HUES48 (cell line): ENCODE data around the gene HES5.

ENCODE experiments used
- H3K27ac ChIP-seq: one replicate; pipeline ENCODE4 v1.7.0; 2013; ENCODE audit warnings: low read depth, low read length, inconsistent platforms
- H3K27me3 ChIP-seq: 2 replicates; pipeline ENCODE4 v1.6.1; 2013; ENCODE audit warnings: mild to moderate bottlenecking, low read length; ENCODE audit not compliant: control insufficient read depth, insufficient read depth
- H3K36me3 ChIP-seq: 2 replicates; pipeline ENCODE4 v1.6.1; 2013; ENCODE audit warnings: low read length; ENCODE audit not compliant: control insufficient read depth, insufficient read depth
- H3K4me1 ChIP-seq: 2 replicates; pipeline ENCODE4 v1.6.1; 2013; ENCODE audit warnings: mild to moderate bottlenecking, low read length; ENCODE audit not compliant: control insufficient read depth, insufficient read depth
- H3K4me3 ChIP-seq: 2 replicates; pipeline ENCODE4 v1.5.1; 2013; ENCODE audit warnings: mild to moderate bottlenecking, low read depth, low read length
- H3K9ac ChIP-seq: 2 replicates; pipeline ENCODE4 v1.6.1; 2013; ENCODE audit warnings: mild to moderate bottlenecking, low read depth, low read length, moderate library complexity
- H3K9me3 ChIP-seq: 2 replicates; pipeline ENCODE4 v1.6.1; 2013; ENCODE audit warnings: low read length; ENCODE audit not compliant: control insufficient read depth, insufficient read depth

Gene HES5

GRCh38 chr1:2482588-2482987, 47.5 kb downstream of the HES5 start:
- no peaks in the 10 kb centered on the region for H3K4me1 ChIP-seq
- H3K36me3 ChIP-seq: no peaks in the 10 kb centered on the region
- no peak overlapping the region for H3K27ac ChIP-seq
- H3K4me3 ChIP-seq: no peak overlapping the region
- H3K27me3 ChIP-seq: no peaks in the 10 kb centered on the region
- no peak overlapping the region for H3K9ac ChIP-seq
- H3K9me3 ChIP-seq: no peaks in the 10 kb centered on the region

- no peak overlapping the region for H3K27ac ChIP-seq
- no peak overlapping the region for H3K4me3 ChIP-seq
- no peaks in the 10 kb centered on the region for H3K4me1 ChIP-seq
- H3K27me3 ChIP-seq: no peaks in the 10 kb centered on the region
- H3K36me3 ChIP-seq: no peaks in the 10 kb centered on the region
- no peak overlapping the region for H3K9ac ChIP-seq
- H3K9me3 ChIP-seq: no peaks in the 10 kb centered on the region
Observed at GRCh38 chr1:2481885-2482284, 48.2 kb downstream of the HES5 start.

GRCh38 chr1:2480986-2481364, 49.1 kb downstream of the HES5 start:
- Histone ChIP-seq H3K27ac (no peak overlapping the region), H3K36me3 (no peaks in the 10 kb centered on the region), H3K4me1 (no peaks in the 10 kb centered on the region), H3K9me3 (no peaks in the 10 kb centered on the region), H3K27me3 (no peaks in the 10 kb centered on the region), H3K9ac (no peak overlapping the region), H3K4me3 (no peak overlapping the region)

- Histone ChIP-seq H3K4me3 (no peak overlapping the region), H3K36me3 (no peaks in the 10 kb centered on the region), H3K9ac (no peak overlapping the region), H3K4me1 (no peaks in the 10 kb centered on the region), H3K9me3 (no peaks in the 10 kb centered on the region), H3K27ac (no peak overlapping the region), H3K27me3 (no peaks in the 10 kb centered on the region)
Observed at GRCh38 chr1:2480236-2480985, 49.7 kb downstream of the HES5 start.

- H3K4me1 ChIP-seq: no peaks in the 10 kb centered on the region
- H3K36me3 ChIP-seq: no peaks in the 10 kb centered on the region
- H3K9ac ChIP-seq: no peak overlapping the region
- H3K27ac ChIP-seq: no peak overlapping the region
- no peaks in the 10 kb centered on the region for H3K27me3 ChIP-seq
- H3K9me3 ChIP-seq: no peaks in the 10 kb centered on the region
- no peak overlapping the region for H3K4me3 ChIP-seq
Observed at GRCh38 chr1:2479618-2480017, 50.4 kb downstream of the HES5 start.

GRCh38 chr1:2479186-2479585, 50.9 kb downstream of the HES5 start:
- no peaks in the 10 kb centered on the region for H3K4me1 ChIP-seq
- H3K9me3 ChIP-seq: no peaks in the 10 kb centered on the region
- no peaks in the 10 kb centered on the region for H3K27me3 ChIP-seq
- no peak overlapping the region for H3K9ac ChIP-seq
- no peak overlapping the region for H3K27ac ChIP-seq
- no peak overlapping the region for H3K4me3 ChIP-seq
- no peaks in the 10 kb centered on the region for H3K36me3 ChIP-seq
